GM13977 (cell line): ENCODE data around the gene MED10.
A peak's percentile ranks its signal among the peaks of the same experiment; 100 is the strongest.

Experiments used
- DNase-seq: peaks from one replicate; pipeline ENCODE4 v3.0.0; 2012; ENCODE audit warnings: low spot score
- in situ Hi-C: fragments of 300-500 bp; cut with MboI; formaldehyde crosslinking; loops from one replicate; pipeline ENCODE4 v1.12.0; 2022; ENCODE audit warnings: low sequenced_read_pairs, low pct_unique_long_range_greater_than_20kb, mixed read lengths, inconsistent platforms; ENCODE audit not compliant: unreplicated experiment
- TF ChIP-seq, protein P1 (sequence below): IDR thresholded peaks from 2 replicates; pipeline ENCODE4 v1.5.1; 2012; ENCODE audit warnings: mild to moderate bottlenecking, control low read depth; ENCODE audit not compliant: insufficient read depth; ENCODE audit errors: extremely low read depth, missing control alignments

Gene MED10

DNA sequence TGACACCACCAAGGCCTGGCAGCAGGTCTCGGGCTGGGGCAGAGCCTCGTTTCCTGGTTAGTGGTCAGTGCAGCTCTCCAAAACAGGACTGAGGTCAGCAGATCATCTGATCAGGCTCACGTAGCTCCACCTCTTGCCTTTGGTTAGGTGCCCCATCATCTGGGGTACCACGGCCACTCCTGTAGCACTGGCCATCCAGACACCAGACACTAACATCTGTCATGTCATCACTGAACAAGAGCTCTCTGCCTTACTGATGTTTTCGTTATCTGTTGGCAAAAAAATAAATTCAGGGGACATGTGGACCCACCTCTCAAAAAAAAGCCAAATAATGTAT is 29.9 kb upstream of the MED10 start:
- no peak for DNase-seq
- TF ChIP-seq, protein P1, sequence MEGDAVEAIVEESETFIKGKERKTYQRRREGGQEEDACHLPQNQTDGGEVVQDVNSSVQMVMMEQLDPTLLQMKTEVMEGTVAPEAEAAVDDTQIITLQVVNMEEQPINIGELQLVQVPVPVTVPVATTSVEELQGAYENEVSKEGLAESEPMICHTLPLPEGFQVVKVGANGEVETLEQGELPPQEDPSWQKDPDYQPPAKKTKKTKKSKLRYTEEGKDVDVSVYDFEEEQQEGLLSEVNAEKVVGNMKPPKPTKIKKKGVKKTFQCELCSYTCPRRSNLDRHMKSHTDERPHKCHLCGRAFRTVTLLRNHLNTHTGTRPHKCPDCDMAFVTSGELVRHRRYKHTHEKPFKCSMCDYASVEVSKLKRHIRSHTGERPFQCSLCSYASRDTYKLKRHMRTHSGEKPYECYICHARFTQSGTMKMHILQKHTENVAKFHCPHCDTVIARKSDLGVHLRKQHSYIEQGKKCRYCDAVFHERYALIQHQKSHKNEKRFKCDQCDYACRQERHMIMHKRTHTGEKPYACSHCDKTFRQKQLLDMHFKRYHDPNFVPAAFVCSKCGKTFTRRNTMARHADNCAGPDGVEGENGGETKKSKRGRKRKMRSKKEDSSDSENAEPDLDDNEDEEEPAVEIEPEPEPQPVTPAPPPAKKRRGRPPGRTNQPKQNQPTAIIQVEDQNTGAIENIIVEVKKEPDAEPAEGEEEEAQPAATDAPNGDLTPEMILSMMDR, result no peak
- in situ Hi-C loops, result no loop called here

- TF ChIP-seq, protein P1, result no peak
- DNase-seq, result no peak
- in situ Hi-C loops, result no loop called here
These were observed 29.4 kb upstream of the MED10 start for GRCh38 chr5:6407558-6408259.

- in situ Hi-C loops, result no loop called here
- TF ChIP-seq, protein P1, result no peak
These were observed 27.2 kb upstream of the MED10 start for GRCh38 chr5:6405591-6405990.

GRCh38 chr5:6404129-6404528 is 25.8 kb upstream of the MED10 start:
- TF ChIP-seq, protein P1, result no peak

More at GRCh38 chr5:6405591-6405990, 27.2 kb upstream of the MED10 start:
- DNase-seq, result no peak

GRCh38 chr5:6403416-6403815 is 25.1 kb upstream of the MED10 start:
- no peak for DNase-seq
- in situ Hi-C loops, result no loop called here
- TF ChIP-seq, protein P1, result no peak

More at GRCh38 chr5:6404129-6404528, 25.8 kb upstream of the MED10 start:
- peak; percentile 40 for DNase-seq
- in situ Hi-C loops, result no loop called here

DNA sequence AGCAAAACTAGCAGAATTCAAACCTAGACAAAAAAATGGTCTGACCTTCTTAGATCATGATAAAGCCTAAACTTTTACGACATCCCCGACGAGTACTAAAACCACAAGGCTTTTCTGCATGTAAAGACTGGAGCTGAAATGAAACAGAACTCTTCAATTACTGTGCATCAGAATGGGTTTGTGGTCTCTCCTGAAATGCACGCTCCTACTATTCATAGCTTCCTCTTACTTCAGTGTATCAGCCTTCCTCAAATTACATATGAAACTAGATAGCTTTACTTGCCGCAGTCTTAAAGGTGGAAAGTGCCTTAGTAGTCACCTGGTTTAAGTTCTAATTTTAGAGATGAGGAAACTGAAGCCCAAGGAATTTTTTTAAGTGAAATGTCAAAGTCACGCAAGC is 24.6 kb upstream of the MED10 start:
- TF ChIP-seq, protein P1, result no peak
- in situ Hi-C loops, result no loop called here
- peak; percentile 38 for DNase-seq
